ENCODE measurements around the gene INPP1. TPM values are rescaled to one million over a fixed set of nuclear protein-coding genes. Genes with fewer than 3 reads are reported as not detected.
"Not testable (repeated sequence)": the region's sequence is repeated elsewhere in the genome, so short reads cannot be mapped to it uniquely, and the experiment has no call there.

Gene INPP1
- total RNA-seq, 1 experiment from 2014 or later = 9.5 TPM

DNA sequence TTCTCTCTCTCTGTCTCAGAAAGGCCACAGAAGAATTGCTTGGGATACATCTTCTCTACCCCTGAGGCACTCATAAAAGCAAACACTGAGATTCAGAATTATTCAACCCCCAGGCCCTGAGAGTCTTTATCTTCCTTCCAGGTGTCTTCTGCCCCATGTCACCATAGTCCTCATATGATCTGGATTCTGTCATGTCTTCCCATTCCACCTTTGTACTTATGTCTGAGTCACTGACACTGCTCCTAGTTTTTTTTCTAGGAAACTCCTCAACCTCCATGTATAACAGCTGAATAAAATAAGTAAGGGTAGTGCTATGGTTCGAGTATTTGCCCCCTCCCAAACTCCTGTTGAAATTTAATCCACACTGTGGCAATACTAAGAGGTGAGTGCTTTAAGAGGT, 35.4 kb upstream of the INPP1 start:
- no peaks in the 10 kb centered on the region for H3K36me3 ChIP-seq (ENCODE audit: low read depth)
- no peak overlapping the region for H3K4me2 ChIP-seq
- H3K79me2 ChIP-seq (ENCODE audit: low read depth) = no peaks in the 10 kb centered on the region
- H3K27me3 ChIP-seq (ENCODE audit: insufficient read depth, low read depth) = no peaks in the 10 kb centered on the region
- H3K9me3 ChIP-seq (ENCODE audit: insufficient read depth, low read depth) = no peaks in the 10 kb centered on the region
- no peaks in the 10 kb centered on the region for H4K20me1 ChIP-seq (ENCODE audit: insufficient read depth)
- CTCF ChIA-PET = no interaction called here
- H2AFZ ChIP-seq = no peak overlapping the region
- H3K9me2 ChIP-seq (ENCODE audit: insufficient read depth) = no peaks in the 10 kb centered on the region
- DNase-seq = no peak
- no peak overlapping the region for H3K27ac ChIP-seq
- H3F3A ChIP-seq (ENCODE audit: insufficient read depth, low read depth) = no peaks in the 10 kb centered on the region
- H3K4me1 ChIP-seq (replicated peaks; ENCODE audit: insufficient read depth) = no peaks in the 10 kb centered on the region
- intact Hi-C loops (cut with micrococcal nuclease; ENCODE audit: unreplicated experiment) = no loop called here
- TF ChIP-seq, protein P1, sequence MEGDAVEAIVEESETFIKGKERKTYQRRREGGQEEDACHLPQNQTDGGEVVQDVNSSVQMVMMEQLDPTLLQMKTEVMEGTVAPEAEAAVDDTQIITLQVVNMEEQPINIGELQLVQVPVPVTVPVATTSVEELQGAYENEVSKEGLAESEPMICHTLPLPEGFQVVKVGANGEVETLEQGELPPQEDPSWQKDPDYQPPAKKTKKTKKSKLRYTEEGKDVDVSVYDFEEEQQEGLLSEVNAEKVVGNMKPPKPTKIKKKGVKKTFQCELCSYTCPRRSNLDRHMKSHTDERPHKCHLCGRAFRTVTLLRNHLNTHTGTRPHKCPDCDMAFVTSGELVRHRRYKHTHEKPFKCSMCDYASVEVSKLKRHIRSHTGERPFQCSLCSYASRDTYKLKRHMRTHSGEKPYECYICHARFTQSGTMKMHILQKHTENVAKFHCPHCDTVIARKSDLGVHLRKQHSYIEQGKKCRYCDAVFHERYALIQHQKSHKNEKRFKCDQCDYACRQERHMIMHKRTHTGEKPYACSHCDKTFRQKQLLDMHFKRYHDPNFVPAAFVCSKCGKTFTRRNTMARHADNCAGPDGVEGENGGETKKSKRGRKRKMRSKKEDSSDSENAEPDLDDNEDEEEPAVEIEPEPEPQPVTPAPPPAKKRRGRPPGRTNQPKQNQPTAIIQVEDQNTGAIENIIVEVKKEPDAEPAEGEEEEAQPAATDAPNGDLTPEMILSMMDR (conservative IDR thresholded peaks at IDR 0.05) = no peak
- no peak for TF ChIP-seq EZH2 (IDR thresholded peaks at IDR 0.05; ENCODE audit: low read depth)
- H3K4me3 ChIP-seq = no peak overlapping the region
- no TSS peak for BruUV-seq (replicated peaks)
- POLR2A ChIA-PET (ENCODE audit: unreplicated experiment) = no interaction called here

- ChIA-PET POLR2A (ENCODE audit: unreplicated experiment) (no interaction called here), CTCF (no interaction called here)
- no TSS peak for BruUV-seq (replicated peaks)
Measured at GRCh38 chr2:190311893-190312634, 31.3 kb upstream of the INPP1 start.

DNA sequence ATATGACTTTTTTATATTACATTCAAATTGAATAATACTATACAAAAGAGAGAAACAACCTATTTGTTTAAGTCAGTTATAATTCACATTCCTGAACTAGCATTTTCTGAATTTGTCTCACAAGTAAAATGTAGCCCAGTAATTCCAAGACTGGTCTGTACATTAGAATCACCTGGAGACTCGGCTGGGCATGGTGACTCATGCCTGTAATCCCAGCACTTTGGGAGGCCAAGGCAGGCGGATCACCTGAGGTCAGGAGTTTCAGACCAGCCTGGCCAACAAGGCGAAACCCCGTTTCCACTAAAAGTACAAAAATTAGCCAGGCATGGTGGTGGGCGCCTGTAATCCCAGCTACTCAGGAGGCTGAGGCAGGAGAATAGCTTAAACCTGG, 30.8 kb upstream of the INPP1 start:
- POLR2A ChIA-PET (ENCODE audit: unreplicated experiment); H3K36me3 ChIP-seq (ENCODE audit: low read depth); H3K27me3 ChIP-seq (ENCODE audit: insufficient read depth, low read depth); H2AFZ ChIP-seq; intact Hi-C loops (cut with micrococcal nuclease; ENCODE audit: unreplicated experiment); CTCF ChIA-PET; BruUV-seq (replicated peaks); H3K79me2 ChIP-seq (ENCODE audit: low read depth); H3K27ac ChIP-seq; H3K9me3 ChIP-seq (ENCODE audit: insufficient read depth, low read depth); H3F3A ChIP-seq (ENCODE audit: insufficient read depth, low read depth); H3K4me3 ChIP-seq; H3K9me2 ChIP-seq (ENCODE audit: insufficient read depth); H3K4me1 ChIP-seq (replicated peaks; ENCODE audit: insufficient read depth); H4K20me1 ChIP-seq (ENCODE audit: insufficient read depth); H3K4me2 ChIP-seq; DNase-seq: not testable (repeated sequence)

More at GRCh38 chr2:190311893-190312634, 31.3 kb upstream of the INPP1 start:
- Histone ChIP-seq H3K79me2 (ENCODE audit: low read depth) (no peaks in the 10 kb centered on the region), H3F3A (ENCODE audit: insufficient read depth, low read depth) (no peaks in the 10 kb centered on the region), H3K4me2 (no peak overlapping the region), H3K27me3 (ENCODE audit: insufficient read depth, low read depth) (no peaks in the 10 kb centered on the region), H3K9me3 (ENCODE audit: insufficient read depth, low read depth) (no peaks in the 10 kb centered on the region), H3K4me1 (replicated peaks; ENCODE audit: insufficient read depth) (no peaks in the 10 kb centered on the region), H3K36me3 (ENCODE audit: low read depth) (no peaks in the 10 kb centered on the region), H4K20me1 (ENCODE audit: insufficient read depth) (no peaks in the 10 kb centered on the region), H3K27ac (no peak overlapping the region), H2AFZ (no peak overlapping the region), H3K4me3 (no peak overlapping the region), H3K9me2 (ENCODE audit: insufficient read depth) (no peaks in the 10 kb centered on the region)
- intact Hi-C loops (cut with micrococcal nuclease; ENCODE audit: unreplicated experiment) = no loop called here
- DNase-seq = no peak
- no peak for TF ChIP-seq EZH2 (IDR thresholded peaks at IDR 0.05; ENCODE audit: low read depth)
- TF ChIP-seq, protein P1 (conservative IDR thresholded peaks at IDR 0.05) = no peak

GRCh38 chr2:190313880-190314279, 29.5 kb upstream of the INPP1 start:
- no peaks in the 10 kb centered on the region for H3F3A ChIP-seq (ENCODE audit: insufficient read depth, low read depth)
- intact Hi-C loops (cut with micrococcal nuclease; ENCODE audit: unreplicated experiment) = no loop called here
- no peak overlapping the region for H2AFZ ChIP-seq
- H3K4me3 ChIP-seq = no peak overlapping the region
- H3K27me3 ChIP-seq (ENCODE audit: insufficient read depth, low read depth) = no peaks in the 10 kb centered on the region
- TF ChIP-seq EZH2 (IDR thresholded peaks at IDR 0.05; ENCODE audit: low read depth) = no peak
- TF ChIP-seq, protein P1 (conservative IDR thresholded peaks at IDR 0.05) = no peak
- H3K9me3 ChIP-seq (ENCODE audit: insufficient read depth, low read depth) = no peaks in the 10 kb centered on the region
- no peak for DNase-seq
- no peaks in the 10 kb centered on the region; the same call in 1 of the 2 replicates for H3K4me1 ChIP-seq (replicated peaks; ENCODE audit: insufficient read depth)
- no peak overlapping the region for H3K27ac ChIP-seq
- H4K20me1 ChIP-seq (ENCODE audit: insufficient read depth) = no peaks in the 10 kb centered on the region
- no peaks in the 10 kb centered on the region for H3K9me2 ChIP-seq (ENCODE audit: insufficient read depth)
- no peaks in the 10 kb centered on the region for H3K36me3 ChIP-seq (ENCODE audit: low read depth)
- no TSS peak for BruUV-seq (replicated peaks)
- POLR2A ChIA-PET (ENCODE audit: unreplicated experiment) = no interaction called here
- H3K4me2 ChIP-seq = no peak overlapping the region
- CTCF ChIA-PET = no interaction called here
- 0 out of 2 replicates have a peak, but pooled peaks cover 7% of the 10 kb centered on the region for H3K79me2 ChIP-seq (ENCODE audit: low read depth)
